WI38 (cell line): ENCODE data around the gene IL26.

ENCODE experiments used
- H3K4me3 ChIP-seq: 2 replicates; pipeline ENCODE4 v1.5.1; 2011; ENCODE audit warnings: low read depth, mild to moderate bottlenecking, control low read depth, low read length
- CTCF ChIP-seq: IDR thresholded peaks from 2 replicates; pipeline ENCODE4 v1.5.1; 2012; ENCODE audit warnings: low read depth, mild to moderate bottlenecking, control low read depth, low read length

Gene IL26

DNA sequence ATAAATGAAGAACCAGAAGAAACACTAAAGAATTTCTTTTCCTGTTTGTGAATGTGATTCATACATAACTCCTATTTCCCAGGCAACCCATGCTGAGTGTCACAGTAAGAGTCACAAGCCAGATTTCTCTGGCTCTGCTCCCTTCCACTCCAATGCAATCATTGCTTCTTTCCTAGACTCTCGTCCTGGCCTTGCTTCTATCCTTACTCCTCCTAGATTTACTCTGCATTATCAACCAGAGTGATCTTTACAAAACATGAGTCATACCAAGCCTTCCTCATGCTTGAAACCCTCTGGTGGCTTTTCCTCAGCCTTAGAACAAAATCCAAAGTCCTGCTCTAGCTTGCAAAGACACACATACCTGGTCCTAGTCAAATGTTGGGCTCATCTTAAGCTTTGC, 14.5 kb upstream of the IL26 start:
- no peak overlapping the region for H3K4me3 ChIP-seq
- TF ChIP-seq CTCF: no peak

GRCh38 chr12:68239309-68239982, 13.8 kb upstream of the IL26 start:
- no peak for TF ChIP-seq CTCF
- no peak overlapping the region for H3K4me3 ChIP-seq

DNA sequence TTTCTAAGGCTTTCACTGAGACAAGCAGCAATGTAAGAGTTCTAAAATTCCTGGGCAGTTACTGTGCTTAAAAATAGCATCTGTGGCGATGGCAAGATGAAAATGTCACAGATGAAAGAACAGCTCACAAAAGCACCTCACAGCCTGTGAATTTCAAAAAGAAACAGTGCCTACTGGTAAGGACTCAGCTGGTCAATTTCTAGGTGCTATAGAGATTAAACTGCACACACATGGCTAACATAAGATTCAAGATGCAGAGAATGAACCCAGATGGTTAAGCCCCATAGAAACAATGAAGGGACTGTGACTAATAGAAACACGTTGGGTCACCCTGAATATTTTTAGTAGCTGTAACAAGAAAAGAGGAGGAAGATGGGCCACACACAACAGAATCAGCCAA, 12.0 kb upstream of the IL26 start:
- TF ChIP-seq CTCF: no peak
- no peak overlapping the region for H3K4me3 ChIP-seq

- peak overlapping the region; percentile 35 for H3K4me3 ChIP-seq
- TF ChIP-seq CTCF: no peak
Measured at GRCh38 chr12:68237078-68237477, 11.5 kb upstream of the IL26 start.

DNA sequence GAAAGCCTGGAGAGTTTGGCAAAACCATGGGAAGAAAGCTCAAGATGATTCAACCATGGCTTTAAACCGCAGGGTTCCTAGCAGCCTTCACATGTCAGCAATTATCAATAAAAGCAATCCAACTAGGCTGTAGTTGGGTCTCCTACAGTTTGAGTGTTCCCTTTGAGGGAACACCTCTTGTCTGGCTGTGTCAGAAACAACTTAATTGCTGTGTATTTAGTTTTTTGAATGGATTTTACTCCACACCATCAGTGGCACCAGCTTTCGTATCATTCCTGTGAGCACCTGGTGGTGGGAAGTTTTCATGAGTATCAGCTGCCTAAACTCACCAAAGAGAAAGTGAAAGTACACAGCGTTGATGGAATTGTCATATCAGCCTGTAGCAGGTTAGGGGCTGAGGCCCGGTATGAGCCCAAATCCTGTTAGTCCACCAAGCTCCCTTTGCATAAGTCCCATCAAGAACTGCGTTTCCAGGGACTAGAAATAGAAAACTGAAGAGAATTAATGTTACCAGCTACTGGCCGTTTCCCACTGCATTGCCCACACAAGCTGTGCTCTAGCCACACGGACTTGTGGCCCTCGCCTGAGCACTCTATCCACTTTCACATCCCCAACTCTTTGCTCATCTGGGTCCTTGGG, 10.9 kb upstream of the IL26 start:
- peak overlapping the region; percentile 35 for H3K4me3 ChIP-seq
- TF ChIP-seq CTCF: no peak

DNA sequence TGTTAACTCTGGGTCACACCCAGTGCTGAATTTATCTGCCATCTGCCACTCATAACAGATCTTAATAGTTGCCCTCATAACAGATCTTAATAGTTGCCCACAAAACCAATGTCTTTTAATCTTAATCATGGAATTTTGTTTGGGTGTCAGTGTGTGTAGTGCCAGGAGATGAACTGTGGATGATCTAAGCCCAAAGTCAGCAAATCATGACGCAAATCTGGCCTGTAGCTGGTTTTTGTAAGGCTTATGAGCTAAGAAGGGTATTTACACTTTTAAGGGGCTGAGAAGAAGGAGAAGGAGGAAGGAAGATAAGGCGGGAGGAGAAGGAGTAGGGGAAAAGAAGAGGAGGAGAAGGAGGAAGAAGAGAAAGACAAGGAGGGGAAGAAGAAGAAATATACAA, 10.0 kb upstream of the IL26 start:
- no peak for TF ChIP-seq CTCF

GRCh38 chr12:68234140-68234539, 8.5 kb upstream of the IL26 start:
- no peak for TF ChIP-seq CTCF
- H3K4me3 ChIP-seq: no peak overlapping the region

More for the DNA sequence above, 10.0 kb upstream of the IL26 start:
- no peak overlapping the region for H3K4me3 ChIP-seq
